Stimulated activated naive CD8-positive, alpha-beta T cell treated with anti-CD3 and anti-CD28 coated beads, Interleukin-15, Interleukin-2, amounts not matched to agents 100 U/mL and 50 U/mL, for 24 hours (primary cell): ENCODE measurements around the gene SH3GLB1.

Source experiments
- ATAC-seq: fragments of 150-1000 bp; cut with Tn5 transposase; one replicate; pipeline ENCODE4 v1.10.0; 2021
- DNase-seq: peaks from one replicate; pipeline ENCODE4 v3.0.0; 2021

SH3GLB1 gene

DNA sequence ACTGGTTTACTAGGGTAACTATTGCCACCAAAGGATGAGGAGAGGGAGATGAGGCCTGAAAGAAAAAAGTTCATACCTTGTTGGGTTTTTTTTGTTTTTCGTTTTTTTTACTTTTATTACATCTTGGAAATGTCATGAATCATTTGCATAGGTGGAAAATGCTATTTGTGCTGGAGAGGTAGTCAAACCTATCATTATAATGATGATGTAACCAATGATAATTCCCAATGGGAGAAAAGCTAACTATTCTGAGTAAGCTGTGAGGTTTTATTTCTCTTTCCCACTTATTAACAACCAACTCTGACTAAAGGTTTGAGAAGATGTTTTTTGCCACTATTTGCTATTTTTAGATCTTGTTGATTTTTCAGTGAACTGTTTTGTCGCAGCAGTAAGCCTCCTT, 29.0 kb downstream of the SH3GLB1 start:
- DNase-seq = no peak
- ATAC-seq = no peak

DNA sequence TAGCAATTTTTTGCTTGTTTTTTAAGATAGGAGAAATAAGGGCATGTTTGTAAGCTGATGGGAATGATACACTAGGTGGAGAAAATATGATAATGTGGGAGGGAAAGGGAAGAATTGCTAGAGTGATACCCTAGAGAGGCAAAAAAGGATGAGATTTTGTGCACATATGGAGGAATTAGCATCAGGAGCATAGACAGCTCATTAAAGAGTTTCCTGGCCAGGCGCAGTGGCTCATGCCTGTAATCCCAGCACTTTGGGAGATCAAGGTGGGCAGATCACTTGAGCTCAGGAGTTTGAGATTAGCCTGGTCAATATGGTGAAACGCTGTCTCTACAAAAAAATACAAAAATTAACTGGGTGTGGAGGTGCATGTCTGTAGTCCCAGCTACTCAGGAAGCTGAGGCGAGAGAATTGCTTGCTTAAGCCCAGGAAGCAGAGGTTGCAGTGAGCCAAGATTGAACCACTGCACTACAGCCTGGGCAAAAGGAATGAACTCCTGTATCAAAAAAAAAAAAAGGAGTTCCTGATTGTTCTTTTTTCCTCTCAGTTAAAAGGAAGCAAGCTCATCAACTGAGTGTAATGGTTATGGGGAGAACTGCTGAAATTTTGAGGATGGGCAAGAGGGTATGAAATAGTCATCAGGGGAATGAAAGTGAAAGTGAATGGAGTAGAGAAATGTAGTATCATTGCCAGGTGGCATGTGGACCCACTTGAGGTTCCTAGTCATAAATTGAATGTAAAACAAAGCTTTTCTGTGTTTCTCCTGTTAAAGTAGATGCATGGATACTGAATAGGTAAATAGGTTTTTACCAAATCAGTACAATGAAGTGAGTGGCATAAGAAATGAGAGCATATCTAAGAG, 35.5 kb downstream of the SH3GLB1 start:
- no peak for DNase-seq
- ATAC-seq = peak; percentile 75

DNA sequence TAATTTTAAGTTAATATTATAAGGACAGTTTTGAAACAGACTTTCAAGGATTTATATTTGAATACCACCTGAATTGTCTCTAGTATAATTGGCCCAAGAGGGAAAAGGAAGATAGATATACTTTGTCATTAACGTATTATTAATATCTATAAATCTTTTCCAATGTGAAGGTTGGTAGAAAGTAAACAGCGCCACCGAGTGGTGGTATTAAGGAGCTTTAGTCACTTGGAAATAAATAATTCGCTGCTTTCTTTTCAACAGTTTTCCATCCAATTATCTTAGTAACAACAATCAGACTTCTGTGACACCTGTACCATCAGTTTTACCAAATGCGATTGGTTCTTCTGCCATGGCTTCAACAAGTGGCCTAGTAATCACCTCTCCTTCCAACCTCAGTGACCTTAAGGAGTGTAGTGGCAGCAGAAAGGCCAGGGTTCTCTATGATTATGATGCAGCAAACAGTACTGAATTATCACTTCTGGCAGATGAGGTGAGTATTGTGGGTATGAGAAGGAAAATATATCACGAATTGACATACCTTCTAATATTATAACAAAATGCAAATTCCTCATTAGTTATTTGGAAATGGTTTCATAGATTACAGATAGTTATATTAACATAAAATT, 37.7 kb downstream of the SH3GLB1 start:
- ATAC-seq = no peak
- peak; percentile 36 for DNase-seq

DNA sequence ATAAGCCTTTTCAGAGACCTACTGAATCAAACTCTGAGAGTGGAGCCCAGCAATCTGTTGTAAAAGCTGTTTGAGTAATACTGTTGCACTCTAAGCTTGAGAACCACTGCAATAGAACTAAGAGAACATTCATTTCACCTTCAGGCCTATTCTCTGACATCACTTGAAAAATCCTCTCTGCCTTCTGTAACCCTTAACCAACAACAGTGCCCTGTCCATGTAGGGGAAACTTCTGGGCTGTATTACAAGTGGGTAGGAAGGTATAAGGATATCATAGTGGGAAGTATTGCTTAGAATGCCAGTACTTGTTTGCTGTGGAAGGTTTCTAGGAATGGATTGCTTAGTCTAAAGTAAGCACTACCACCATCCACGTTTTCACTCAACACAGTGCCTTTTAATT, 42.9 kb downstream of the SH3GLB1 start:
- DNase-seq (no peak), ATAC-seq (no peak)

DNA sequence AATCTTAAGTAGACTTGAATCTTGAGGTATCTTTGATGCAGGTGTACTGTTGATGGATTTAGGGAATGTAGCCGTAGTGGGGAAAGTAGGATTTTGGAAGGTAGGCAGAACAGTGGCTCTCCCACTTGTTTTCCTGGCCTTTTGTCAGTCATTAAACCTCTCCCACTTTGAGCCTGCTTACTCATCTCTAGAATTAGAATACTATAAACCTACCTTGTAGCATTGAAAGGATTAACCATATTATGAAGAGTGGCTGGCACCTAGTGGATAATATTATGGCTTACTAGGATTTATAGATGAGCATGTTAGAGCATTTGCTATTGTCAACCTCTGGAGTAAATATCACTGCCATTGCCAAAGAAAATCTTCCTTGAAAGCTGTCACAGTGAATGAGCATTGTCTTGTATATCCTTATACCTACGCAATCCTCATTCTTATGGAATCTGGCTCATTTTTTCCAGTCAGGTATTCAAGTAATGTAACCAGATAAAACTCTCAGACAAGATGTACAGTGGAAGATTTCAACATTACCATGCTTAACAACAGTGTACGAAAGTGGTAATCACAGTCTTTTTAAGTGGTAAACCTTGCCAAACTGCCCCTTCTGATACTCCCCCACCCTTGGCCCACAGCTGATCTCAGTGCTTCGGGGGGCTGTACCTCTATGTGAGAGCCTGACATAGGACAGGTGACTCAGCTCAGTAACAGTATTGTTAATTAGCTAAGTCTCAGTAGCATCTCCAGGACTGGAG, 44.4 kb downstream of the SH3GLB1 start:
- ATAC-seq (peak; percentile 75), DNase-seq (peak; percentile 13)

DNA sequence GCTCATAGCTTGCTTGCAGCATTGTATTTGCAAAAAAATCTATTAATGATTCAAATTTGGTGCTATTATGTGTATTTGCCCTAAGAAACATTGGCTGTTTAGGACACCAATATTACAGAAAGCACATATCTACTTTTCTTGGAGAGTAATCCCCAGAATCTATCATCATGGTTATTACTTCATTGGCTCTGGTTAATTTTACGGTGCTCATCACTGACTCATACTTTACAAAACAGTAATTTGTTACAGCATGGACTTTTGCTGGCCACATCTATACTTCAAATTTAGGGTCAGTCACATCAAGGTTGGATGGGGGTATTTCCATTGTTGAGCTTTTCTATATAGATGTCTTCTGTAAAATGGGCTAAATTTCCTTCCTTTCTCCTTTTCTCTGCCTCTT, 45.7 kb downstream of the SH3GLB1 start:
- DNase-seq (no peak), ATAC-seq (no peak)

DNA sequence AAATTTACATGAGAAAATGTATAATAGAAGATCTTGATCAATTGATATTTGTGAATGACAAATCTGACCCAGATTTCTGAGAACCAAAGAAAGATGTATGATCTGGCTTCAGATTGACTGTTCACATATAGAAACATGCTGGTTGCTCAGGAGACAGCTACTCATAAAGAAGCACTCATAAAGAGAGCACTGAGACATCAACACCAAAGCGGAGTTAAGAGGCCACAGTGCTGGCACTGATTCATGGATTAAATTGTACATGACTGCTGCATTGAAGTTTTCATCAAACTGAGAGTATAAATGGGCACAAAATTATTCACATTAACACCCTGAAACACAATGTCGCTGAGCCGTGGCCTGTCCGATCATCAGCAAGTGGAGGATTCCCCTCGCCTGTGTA, 46.2 kb downstream of the SH3GLB1 start:
- ATAC-seq (peak; percentile 36), DNase-seq (no peak)

DNA sequence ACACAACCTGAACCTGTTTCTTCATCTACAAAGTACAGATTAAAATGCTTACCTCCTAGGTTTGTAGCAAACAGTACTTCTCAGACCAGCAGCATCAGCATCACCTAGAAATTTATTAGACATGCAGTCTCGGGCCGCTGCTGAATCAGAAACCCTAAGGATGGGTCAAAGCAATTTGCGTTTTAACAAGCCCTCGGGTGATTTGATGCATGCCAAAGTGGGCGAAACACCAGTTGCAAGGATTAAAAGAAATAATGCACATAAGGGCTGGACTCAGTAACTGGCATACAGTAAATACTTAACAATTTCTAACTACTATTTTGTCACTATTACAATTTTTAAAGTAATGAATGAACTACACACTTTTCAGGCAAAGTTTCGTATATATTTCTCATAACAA, 47.5 kb downstream of the SH3GLB1 start:
- DNase-seq = no peak
- no peak for ATAC-seq

DNA sequence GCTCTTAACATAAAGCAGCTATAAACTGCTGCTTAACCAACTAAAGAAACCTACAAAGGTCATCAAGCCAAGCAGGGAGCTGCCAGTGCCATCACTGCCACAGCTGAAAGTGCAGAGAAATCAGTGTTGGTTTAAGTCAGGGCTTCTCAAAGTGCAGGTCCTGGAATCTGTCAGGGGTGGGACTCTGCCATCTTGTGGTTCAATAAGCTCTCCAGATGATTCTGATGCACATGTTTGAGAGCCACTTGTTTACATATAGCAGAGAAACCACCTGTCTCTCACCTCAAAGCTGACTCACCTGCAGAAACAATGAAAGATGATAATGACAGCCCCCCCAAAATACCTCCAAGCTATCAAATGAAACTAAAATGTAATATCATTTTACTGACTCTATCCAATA, 49.3 kb downstream of the SH3GLB1 start:
- DNase-seq (no peak), ATAC-seq (no peak)

DNA sequence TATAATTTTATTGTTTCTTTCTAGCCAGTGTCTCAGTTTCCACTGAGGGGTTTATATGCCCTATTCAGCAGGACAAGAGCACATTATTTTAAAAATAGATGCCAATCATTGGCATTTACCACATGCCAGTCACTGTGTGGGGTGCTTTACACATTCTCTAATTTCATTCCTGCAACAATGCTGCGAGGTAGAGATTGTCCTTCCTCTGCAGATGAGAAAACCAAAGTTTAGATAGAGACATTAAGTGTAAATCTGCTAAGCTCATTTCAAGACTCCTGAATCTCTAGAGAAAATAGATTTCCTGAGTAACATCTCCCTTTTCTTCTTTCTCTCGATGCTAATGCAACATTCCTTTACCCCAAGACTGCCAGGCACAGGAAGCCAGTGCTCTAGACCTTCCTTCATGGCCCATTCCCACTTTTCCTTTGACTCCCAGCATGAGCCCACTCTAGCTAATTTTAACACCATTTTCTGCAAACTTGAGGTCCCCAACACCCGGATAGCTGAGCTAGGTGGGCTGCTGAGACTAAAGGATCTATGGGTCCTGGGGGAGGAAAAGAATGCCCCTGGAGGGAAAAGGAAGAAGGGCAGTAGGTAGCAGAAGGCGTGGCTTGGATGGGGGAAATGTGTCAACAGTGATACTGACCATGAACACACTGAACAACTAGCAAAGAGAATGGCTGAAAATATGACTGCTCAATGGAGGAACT, 50.0 kb downstream of the SH3GLB1 start:
- no peak for DNase-seq
- no peak for ATAC-seq

DNA sequence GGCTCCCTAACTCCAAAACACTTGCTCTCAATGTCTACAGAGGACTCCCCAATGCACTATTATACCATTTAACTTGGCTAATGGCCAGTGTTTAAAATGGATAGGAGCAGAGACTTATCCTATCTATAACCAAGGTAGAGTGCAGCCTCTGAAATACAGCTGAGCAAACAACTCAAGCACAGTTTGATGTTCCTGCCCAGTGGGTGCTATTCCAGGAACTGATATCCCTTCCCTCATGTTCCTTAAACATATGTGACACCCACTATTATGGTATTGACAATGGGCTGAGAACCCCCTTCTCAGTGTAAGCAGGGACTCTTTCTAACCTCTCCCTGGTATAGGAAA, 51.7 kb downstream of the SH3GLB1 start:
- DNase-seq = no peak
- no peak for ATAC-seq

DNA sequence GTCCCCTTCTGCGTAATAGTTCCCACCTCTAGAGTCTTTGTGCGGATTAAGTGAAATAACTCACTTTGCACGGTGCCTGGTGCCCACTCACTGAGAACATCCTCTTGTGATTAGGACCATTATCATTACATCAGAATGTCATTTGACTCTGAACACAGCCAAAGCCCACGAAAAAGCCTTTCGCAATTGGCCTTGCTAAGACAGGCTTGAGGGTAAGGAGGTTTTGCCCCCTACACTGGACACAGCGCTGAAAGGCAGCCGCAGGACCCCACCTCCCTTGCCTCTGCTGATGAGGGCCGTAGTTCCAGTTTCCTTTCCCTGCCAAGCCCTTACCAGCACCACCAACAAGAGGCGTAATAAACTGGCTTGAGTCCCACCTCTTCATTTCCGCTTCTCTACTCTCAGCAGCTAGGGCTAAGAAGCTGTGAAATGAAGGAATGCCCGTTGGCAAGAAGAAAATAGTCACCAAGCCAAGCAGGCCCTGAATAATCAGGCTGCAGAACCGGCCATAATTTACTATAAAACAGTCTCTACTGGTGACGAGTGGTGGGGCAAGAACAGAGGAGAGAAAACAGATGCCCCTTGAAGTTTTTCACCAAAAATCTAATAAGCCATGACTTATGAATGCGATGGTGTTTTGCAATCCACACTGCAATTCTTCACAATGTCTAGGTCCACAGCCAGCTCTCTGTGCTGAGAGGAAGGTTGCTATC, 53.1 kb downstream of the SH3GLB1 start:
- ATAC-seq (no peak), DNase-seq (no peak)

DNA sequence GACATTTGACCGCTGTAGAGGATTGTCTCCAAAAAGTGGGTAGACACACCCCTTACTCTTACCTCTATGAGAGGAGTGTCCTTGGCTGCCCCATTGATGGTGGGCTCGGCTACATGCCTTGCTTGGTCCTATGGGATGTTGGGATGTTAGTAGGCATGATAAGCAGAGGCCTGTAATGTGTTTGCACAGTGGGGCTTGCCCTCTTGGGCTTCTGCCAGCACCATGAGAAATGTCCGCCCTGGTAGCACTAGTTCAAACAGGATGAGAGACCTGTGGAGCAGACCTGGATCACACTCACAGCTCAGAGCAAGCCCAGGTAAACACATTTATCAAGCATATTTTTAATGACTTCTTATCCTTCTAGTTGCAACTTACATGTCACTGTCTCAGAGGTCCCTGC, 54.2 kb downstream of the SH3GLB1 start:
- DNase-seq (no peak), ATAC-seq (no peak)

DNA sequence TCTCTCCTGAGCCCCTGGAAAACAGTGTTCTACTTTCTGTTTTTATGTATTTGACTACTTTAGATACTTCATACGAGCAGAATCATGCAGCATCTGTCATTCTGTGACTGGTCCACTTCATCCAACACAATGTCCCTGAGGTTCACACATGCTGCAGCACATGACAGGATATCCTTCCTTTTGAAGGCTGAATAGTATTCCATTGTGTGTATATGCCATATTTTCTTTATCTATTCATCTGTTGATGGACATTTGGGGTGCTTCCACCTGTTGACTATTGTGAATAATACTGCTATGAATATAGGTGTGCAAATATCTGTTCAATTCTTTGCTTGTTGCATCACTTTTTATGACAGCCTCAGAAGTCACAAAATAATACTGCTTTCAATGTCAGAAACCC, 55.8 kb downstream of the SH3GLB1 start:
- ATAC-seq (no peak), DNase-seq (no peak)

DNA sequence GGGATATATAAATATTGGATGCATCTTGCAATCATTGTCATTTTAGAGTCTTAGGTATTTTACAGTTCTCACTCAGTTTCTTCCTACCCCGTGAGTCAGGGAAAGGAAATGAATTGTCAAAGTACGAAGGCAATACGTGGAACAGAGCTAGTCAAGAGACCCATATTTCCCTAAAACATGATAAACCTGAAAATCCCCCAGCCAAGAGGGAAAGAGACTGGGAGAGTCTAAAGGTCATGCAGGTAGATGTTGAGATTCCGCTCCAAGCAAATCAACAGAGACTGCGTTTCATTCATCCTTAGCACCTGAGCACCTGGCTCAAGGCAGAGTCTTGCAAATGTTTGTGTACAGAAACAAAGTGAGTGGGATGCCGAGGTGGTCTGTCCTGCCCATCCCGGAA, 58.0 kb downstream of the SH3GLB1 start:
- no peak for ATAC-seq

DNA sequence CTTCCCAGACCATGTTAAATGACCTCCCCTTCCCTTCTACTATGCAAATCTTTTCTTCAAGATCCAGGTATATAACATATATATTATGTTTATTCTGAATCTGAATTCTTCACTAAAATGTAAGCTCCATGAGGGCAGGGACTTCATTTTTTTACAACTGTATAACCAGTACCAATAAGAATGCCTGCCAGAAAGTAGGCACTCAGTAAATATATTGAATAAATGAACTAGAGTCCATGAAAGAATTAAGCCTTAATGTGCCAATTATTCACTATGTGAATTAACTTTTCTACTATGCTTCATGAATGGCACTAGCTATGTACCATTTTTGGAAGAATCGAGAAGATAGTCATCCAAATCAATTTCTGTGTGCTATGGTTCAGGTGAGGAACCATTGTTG, 60.1 kb downstream of the SH3GLB1 start:
- ATAC-seq = no peak
- no peak for DNase-seq

More for the DNA sequence above, 58.0 kb downstream of the SH3GLB1 start:
- DNase-seq = no peak

DNA sequence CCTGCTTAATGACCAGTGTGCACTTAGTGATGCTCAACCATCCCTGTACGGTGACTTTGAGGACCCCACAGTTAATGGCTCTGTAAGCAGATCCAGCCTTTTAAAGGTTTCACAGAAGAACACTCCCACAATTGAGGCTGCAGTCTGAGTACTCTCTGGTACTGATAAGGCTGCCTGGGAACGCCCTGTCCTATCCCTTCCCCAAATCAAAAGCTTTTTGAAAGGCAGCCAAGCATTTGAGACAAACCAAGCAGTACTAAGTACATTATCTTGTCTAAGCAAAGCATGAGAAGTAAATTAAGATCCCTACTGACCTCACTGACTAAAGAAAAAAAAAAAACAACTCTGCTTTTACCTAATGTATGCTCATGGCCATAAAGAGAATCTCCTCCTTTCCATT, 60.7 kb downstream of the SH3GLB1 start:
- no peak for ATAC-seq
- DNase-seq = no peak

DNA sequence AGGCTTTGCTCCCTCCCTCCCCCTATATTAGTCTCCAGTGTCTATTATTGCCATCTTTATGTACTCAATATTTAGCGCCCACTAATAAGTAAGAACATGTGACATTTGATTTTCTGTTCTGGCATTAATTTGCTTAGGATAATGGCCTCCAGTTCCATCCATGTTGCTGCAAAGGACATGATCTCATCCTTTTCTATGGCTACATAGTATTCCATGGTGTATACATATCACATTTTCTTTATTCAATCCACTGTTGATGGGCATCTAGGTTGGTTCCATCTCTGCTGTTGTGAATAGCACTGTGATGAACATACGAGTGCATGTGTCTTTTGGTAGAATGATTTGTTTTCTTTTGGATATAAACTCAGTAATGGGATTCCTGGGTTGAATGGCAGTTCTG, 61.3 kb downstream of the SH3GLB1 start:
- ATAC-seq (no peak), DNase-seq (no peak)

DNA sequence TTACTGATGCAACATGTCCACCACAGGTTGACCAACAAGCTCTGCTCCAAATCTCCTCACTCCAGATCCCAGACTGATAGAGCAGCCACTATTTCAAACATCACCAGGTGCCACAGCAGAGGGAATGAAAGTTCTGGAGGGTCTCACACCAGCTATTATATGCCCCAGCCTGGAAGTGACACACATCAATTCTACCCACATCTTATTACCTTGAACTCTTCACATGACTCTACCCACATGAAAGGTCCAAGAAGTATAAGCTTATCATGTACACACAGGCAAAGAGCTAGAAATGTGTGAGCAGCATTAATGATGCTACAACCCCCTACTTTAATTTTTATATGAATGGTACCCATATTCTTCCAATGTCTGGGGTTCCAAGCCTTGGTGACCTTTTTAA, 64.2 kb downstream of the SH3GLB1 start:
- ATAC-seq = no peak
- DNase-seq = no peak

DNA sequence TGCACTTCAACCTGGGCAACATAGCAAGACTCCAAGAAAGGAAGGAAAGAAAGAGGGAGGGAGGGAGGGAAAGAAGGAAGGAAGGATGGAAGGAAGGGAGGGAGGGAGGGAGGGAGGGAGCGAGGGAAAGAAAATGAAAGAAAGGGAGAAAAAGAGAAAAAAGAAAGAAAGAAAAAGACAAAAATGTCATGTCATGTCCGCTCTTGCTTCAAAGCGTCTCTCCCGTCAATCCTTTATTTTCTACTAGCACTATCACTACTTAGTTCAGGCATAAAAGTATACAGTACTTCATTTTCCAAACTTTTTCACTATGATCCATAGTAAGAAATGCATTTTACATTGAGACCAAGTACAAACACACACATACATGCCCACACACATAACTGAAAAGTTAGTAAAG, 64.7 kb downstream of the SH3GLB1 start:
- DNase-seq (no peak), ATAC-seq (no peak)

DNA sequence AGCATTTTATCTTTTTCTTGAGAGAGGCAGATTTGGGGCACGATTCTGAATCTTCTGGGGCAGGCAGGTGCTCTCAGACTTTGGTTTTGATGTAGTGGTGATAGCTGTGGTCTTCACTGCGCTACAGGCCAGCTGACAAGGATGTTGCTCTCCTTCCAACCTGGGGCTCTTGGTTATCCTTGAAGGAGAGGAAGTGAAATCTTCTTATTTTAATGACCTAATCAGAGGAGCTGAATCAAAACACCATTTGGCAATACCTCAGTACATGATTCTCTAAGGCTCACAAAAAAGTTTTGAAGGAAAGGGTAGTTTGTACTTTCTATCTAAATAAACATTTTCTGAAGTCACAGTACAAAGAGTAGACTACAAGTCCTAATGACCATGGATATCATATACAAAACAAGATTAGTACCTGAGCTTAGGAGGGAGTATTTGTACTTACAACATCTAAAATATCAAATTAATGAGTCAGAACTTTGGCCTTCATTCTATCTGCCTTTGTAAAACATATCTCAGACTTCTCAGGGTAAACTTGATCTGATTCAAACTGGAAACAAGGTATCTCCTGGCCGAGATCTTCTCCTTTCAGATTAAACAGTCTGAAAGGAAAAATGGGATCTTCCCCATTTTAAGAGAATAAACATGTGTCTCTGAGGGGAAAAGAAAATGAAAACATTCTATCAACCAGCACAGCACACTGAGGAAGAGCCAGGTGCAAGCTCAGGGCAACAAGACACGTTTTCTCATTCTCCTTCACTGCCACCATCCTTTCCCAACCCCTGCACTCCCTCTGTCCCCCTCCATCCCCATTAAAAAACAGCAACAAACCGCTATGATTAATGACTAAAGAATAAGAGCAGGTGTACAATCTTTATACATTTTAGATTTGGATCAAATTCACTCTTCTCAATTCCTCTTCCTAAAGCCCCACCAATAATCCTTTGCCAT, 69.2 kb downstream of the SH3GLB1 start:
- no peak for DNase-seq
- no peak for ATAC-seq
